Measurements from ENCODE around the gene NELL2. TPM values are rescaled to one million over a fixed set of nuclear protein-coding genes. Genes with fewer than 3 reads are reported as not detected.

The NELL2 gene
- total and polyA plus RNA-seq, 2 donors: 4.5 to 8.4 TPM

DNA sequence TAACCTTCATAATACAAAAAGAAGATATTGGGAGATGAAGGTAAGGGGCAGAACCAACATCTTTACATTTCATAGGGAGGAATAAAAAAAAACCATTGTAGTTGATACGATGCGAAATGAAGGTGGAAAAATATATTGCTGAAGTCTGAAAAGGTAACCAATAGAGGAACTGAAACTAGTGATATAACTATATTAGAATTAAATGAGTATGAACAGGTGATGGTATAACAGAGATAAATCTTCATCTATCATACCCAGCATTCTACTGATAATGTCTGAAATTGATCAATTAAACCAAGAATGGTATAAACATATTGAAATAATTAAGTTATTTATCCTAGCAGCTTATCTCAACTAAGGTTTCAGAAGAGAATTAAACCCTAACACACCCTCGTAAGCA lies 332.1 kb downstream of the NELL2 start:
- H3K27ac ChIP-seq (ENCODE audit: low read depth in 1 of 2, low read length in 1 of 2): no peak overlapping the region
- no peaks in the 10 kb centered on the region for H3K9me3 ChIP-seq (ENCODE audit: control insufficient read depth in 2 of 2, insufficient read depth in 1 of 2, low read length in 1 of 2)
- no peaks in the 10 kb centered on the region for H3K4me1 ChIP-seq (ENCODE audit: control insufficient read depth in 2 of 2, insufficient read depth in 2 of 2, low read length in 2 of 2)
- DNase-seq (ENCODE audit: low read depth in 6 of 9, low spot score in 9 of 9): no peak
- 97% methylated on average over 3 of the region's 3 CpGs for WGBS
- no peaks in the 10 kb centered on the region for H3K36me3 ChIP-seq (ENCODE audit: control insufficient read depth in 2 of 2, insufficient read depth in 2 of 2, low read length in 1 of 2)
- H3K27me3 ChIP-seq (ENCODE audit: control insufficient read depth in 2 of 2, insufficient read depth in 1 of 2, low read length in 1 of 2): no peaks in the 10 kb centered on the region
- no peak overlapping the region for H3K4me3 ChIP-seq (ENCODE audit: low read length in 2 of 2)

DNA sequence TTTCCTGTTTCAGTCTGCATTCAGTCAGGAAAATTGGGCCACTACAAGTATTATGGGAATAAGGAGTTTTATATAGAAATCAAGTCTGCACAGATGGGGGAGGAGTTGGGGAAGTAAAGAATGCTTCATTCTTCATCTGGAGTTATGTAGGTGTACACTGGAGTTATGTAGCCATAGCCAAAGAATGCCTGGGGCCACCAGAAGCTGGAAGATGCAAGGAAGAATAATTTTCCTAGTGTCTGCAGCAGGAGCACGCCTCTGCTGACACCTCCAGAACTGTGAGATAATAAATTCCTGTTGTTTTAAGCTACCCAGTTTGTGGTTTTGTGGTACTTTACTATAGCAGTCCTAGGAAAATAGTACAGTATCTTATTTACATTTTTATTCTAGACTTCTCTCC lies 333.4 kb downstream of the NELL2 start:
- Histone ChIP-seq H3K4me3 (ENCODE audit: low read length in 2 of 2) (no peak overlapping the region), H3K36me3 (ENCODE audit: control insufficient read depth in 2 of 2, insufficient read depth in 2 of 2, low read length in 1 of 2) (no peaks in the 10 kb centered on the region), H3K9me3 (ENCODE audit: control insufficient read depth in 2 of 2, insufficient read depth in 1 of 2, low read length in 1 of 2) (no peaks in the 10 kb centered on the region), H3K27ac (ENCODE audit: low read depth in 1 of 2, low read length in 1 of 2) (no peak overlapping the region), H3K27me3 (ENCODE audit: control insufficient read depth in 2 of 2, insufficient read depth in 1 of 2, low read length in 1 of 2) (no peaks in the 10 kb centered on the region), H3K4me1 (ENCODE audit: control insufficient read depth in 2 of 2, insufficient read depth in 2 of 2, low read length in 2 of 2) (no peaks in the 10 kb centered on the region)
- 53% methylated on average over 1 of the region's 1 CpG for WGBS
- no peak for DNase-seq (ENCODE audit: low read depth in 6 of 9, low spot score in 9 of 9)

DNA sequence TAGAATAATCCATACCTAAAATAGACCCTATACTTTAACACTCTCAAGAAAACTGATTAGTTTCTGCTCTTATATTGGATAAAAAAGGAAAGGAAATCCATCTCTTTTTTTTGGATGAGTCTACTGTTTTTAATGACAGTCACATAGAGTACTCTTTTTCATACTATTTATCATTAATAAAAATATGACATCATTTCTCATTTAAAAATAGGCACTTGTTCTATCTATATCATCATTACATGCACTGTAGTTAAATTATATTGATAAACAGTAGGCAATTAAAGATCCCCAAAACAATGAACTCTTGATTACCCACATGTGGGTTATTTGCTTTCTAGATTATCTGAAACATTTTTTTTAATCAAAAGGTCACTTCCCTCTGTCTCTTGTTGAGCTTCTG lies 338.8 kb downstream of the NELL2 start:
- Histone ChIP-seq H3K4me1 (ENCODE audit: control insufficient read depth in 2 of 2, insufficient read depth in 2 of 2, low read length in 2 of 2) (no peaks in the 10 kb centered on the region), H3K27me3 (ENCODE audit: control insufficient read depth in 2 of 2, insufficient read depth in 1 of 2, low read length in 1 of 2) (no peaks in the 10 kb centered on the region), H3K9me3 (ENCODE audit: control insufficient read depth in 2 of 2, insufficient read depth in 1 of 2, low read length in 1 of 2) (no peaks in the 10 kb centered on the region), H3K4me3 (ENCODE audit: low read length in 2 of 2) (no peak overlapping the region), H3K36me3 (ENCODE audit: control insufficient read depth in 2 of 2, insufficient read depth in 2 of 2, low read length in 1 of 2) (no peaks in the 10 kb centered on the region), H3K27ac (ENCODE audit: low read depth in 1 of 2, low read length in 1 of 2) (no peak overlapping the region)
- DNase-seq (ENCODE audit: low read depth in 6 of 9, low spot score in 9 of 9): no peak

DNA sequence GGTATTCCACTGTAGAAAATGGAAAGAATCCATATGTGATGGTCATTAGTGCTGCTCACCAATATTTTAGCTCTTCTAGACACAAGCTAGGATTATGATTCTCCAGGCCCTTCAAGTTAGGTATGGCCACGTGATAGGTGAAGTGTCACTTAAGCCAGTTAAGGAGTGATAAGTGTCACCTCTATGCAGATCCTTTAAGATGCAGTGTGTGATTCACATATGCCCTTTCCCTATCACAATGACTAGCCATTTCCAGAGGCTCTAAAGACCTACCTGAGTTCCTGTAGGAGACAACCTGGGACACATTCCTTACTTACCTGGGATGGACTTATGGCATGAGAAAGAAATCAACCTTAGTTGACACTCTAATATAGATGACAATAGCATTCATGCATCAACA lies 343.2 kb downstream of the NELL2 start:
- Histone ChIP-seq H3K27ac (ENCODE audit: low read depth in 1 of 2, low read length in 1 of 2) (no peak overlapping the region), H3K4me1 (ENCODE audit: control insufficient read depth in 2 of 2, insufficient read depth in 2 of 2, low read length in 2 of 2) (no peaks in the 10 kb centered on the region), H3K4me3 (ENCODE audit: low read length in 2 of 2) (no peak overlapping the region), H3K27me3 (ENCODE audit: control insufficient read depth in 2 of 2, insufficient read depth in 1 of 2, low read length in 1 of 2) (no peaks in the 10 kb centered on the region), H3K9me3 (ENCODE audit: control insufficient read depth in 2 of 2, insufficient read depth in 1 of 2, low read length in 1 of 2) (no peaks in the 10 kb centered on the region), H3K36me3 (ENCODE audit: control insufficient read depth in 2 of 2, insufficient read depth in 2 of 2, low read length in 1 of 2) (no peaks in the 10 kb centered on the region)
- DNase-seq (ENCODE audit: low read depth in 6 of 9, low spot score in 9 of 9): no peak
- WGBS: 74% methylated on average over 1 of the region's 1 CpG

DNA sequence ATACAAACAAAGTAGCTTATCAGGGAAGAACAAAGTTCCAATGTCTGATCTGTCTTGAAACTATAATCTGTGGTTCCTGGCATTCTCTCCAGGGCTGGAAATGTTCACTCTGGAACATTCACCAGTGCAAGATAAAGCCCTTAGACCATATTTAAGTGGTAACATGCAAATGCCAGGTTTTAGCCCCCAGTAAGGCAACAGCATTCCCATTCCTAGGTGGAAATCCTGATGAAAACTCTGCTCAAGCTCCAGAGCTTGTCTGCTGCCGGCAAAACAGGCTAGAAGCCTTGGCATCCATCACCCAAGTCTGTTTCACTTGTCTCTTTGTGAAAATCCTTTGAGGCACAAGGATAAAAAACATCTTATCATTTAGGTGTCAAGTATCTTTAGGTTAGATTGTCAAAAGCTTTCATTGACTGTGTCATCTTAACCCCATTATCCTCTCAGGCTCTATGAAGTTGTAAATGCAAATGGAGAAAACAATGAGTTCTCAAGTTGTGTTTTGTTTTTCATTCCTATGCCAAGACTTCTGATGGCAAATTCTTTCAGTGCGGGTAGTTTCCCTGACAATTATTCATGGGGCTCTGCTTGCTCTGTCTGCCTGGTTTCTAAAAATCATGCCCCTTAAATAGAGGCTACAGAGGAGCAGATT lies 344.7 kb downstream of the NELL2 start:
- no peaks in the 10 kb centered on the region for H3K36me3 ChIP-seq (ENCODE audit: control insufficient read depth in 2 of 2, insufficient read depth in 2 of 2, low read length in 1 of 2)
- no peak overlapping the region for H3K27ac ChIP-seq (ENCODE audit: low read depth in 1 of 2, low read length in 1 of 2)
- H3K4me3 ChIP-seq (ENCODE audit: low read length in 2 of 2): no peak overlapping the region
- H3K9me3 ChIP-seq (ENCODE audit: control insufficient read depth in 2 of 2, insufficient read depth in 1 of 2, low read length in 1 of 2): no peaks in the 10 kb centered on the region
- H3K27me3 ChIP-seq (ENCODE audit: control insufficient read depth in 2 of 2, insufficient read depth in 1 of 2, low read length in 1 of 2): no peaks in the 10 kb centered on the region
- 65% methylated on average over 2 of the region's 2 CpGs for WGBS
- DNase-seq (ENCODE audit: low read depth in 6 of 9, low spot score in 9 of 9): no peak
- H3K4me1 ChIP-seq (ENCODE audit: control insufficient read depth in 2 of 2, insufficient read depth in 2 of 2, low read length in 2 of 2): no peaks in the 10 kb centered on the region

DNA sequence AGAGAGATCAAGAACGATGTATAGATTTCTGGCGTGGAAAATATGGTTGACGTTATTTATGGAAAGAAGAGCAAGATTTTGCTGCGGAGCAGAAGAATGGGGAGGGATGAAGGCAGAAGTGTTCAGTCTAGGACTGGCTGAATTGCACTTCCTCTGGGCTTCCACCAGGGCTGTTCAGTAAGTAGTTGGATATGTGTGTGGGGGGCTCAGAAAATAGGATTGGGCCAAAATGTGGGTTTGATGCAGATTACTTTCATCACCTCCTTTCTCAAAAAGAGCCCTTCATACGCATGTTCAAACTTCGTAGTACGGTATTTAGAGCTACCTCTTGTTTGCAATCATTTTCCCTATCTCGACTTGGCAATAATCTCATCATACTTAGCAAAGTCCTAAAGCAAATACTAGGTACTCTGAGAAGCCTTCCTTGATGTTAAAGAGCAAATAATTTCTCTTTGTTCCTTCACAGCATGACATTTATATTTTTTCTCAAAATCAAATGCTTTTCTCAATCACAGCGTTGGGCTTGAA lies 349.4 kb downstream of the NELL2 start:
- Histone ChIP-seq H3K36me3 (ENCODE audit: control insufficient read depth in 2 of 2, insufficient read depth in 2 of 2, low read length in 1 of 2) (no peaks in the 10 kb centered on the region), H3K9me3 (ENCODE audit: control insufficient read depth in 2 of 2, insufficient read depth in 1 of 2, low read length in 1 of 2) (no peaks in the 10 kb centered on the region), H3K4me3 (ENCODE audit: low read length in 2 of 2) (no peak overlapping the region), H3K27me3 (ENCODE audit: control insufficient read depth in 2 of 2, insufficient read depth in 1 of 2, low read length in 1 of 2) (no peaks in the 10 kb centered on the region), H3K4me1 (ENCODE audit: control insufficient read depth in 2 of 2, insufficient read depth in 2 of 2, low read length in 2 of 2) (no peaks in the 10 kb centered on the region), H3K27ac (ENCODE audit: low read depth in 1 of 2, low read length in 1 of 2) (no peak overlapping the region)
- DNase-seq (ENCODE audit: low read depth in 6 of 9, low spot score in 9 of 9): no peak
- 96% methylated on average over 9 of the region's 9 CpGs for WGBS

DNA sequence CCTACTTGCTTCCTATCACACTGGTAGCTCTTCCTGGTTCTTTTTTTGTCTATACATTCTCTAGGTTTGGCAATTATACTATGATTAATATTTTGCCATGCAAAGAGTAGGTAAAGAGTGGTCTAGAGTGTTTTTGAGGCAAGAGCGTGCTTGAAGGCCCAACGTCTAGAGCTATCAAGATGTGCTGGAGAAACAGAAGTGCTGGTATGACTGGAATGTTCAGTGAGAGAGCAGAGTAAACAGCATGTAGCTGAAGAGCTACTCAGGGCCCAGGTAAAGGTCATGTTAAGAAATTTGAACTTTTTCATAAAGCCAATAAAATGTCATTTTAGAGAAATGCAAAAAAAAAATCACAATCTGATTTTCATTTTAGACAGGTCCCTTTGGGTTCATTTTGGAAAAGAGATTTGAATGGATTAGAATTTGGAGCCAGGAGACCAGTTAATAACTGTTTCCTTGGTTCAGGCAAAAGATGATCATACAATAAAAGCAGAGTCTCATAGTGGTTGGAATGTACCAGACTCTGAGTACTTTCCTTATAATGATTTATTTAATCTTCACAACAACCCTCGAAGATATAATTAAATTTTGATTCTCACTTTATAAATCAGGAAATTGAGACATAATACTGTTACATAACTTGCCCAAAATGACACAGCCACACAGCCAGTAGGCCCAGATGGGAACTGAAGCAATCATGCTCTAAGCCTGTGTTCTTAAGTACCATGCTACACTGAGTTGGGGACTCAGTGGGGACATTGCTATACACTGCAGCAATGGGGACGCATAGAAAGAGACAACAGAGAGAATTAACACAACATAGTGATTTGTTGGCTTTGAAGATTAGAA lies 350.1 kb downstream of the NELL2 start:
- Histone ChIP-seq H3K27me3 (ENCODE audit: control insufficient read depth in 2 of 2, insufficient read depth in 1 of 2, low read length in 1 of 2) (no peaks in the 10 kb centered on the region), H3K36me3 (ENCODE audit: control insufficient read depth in 2 of 2, insufficient read depth in 2 of 2, low read length in 1 of 2) (no peaks in the 10 kb centered on the region), H3K4me3 (ENCODE audit: low read length in 2 of 2) (no peak overlapping the region), H3K27ac (ENCODE audit: low read depth in 1 of 2, low read length in 1 of 2) (no peak overlapping the region), H3K4me1 (ENCODE audit: control insufficient read depth in 2 of 2, insufficient read depth in 2 of 2, low read length in 2 of 2) (no peaks in the 10 kb centered on the region), H3K9me3 (ENCODE audit: control insufficient read depth in 2 of 2, insufficient read depth in 1 of 2, low read length in 1 of 2) (no peaks in the 10 kb centered on the region)
- DNase-seq (ENCODE audit: low read depth in 6 of 9, low spot score in 9 of 9): no peak
- WGBS: 86% methylated on average over 4 of the region's 4 CpGs

DNA sequence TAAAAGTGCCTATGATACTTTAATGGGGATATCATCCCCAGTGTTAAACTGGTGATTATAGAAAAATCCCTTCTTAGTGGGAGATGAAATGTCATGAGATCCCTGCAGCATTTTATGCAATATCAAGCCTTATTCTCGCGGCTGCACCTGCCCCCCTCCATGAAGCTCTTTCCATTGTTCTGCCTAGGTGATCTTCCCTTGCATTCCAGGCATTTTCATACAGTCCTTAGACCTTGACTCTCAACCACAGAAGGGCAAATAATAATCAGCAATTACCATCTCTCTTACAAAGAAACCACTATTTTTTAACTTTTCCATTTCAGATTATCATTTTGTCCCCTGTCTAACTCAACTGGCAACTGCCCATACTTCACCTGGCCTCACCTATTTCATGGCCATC lies 352.3 kb downstream of the NELL2 start:
- Histone ChIP-seq H3K27me3 (ENCODE audit: control insufficient read depth in 2 of 2, insufficient read depth in 1 of 2, low read length in 1 of 2) (no peaks in the 10 kb centered on the region), H3K36me3 (ENCODE audit: control insufficient read depth in 2 of 2, insufficient read depth in 2 of 2, low read length in 1 of 2) (no peaks in the 10 kb centered on the region), H3K4me1 (ENCODE audit: control insufficient read depth in 2 of 2, insufficient read depth in 2 of 2, low read length in 2 of 2) (no peaks in the 10 kb centered on the region), H3K27ac (ENCODE audit: low read depth in 1 of 2, low read length in 1 of 2) (no peak overlapping the region), H3K9me3 (ENCODE audit: control insufficient read depth in 2 of 2, insufficient read depth in 1 of 2, low read length in 1 of 2) (no peaks in the 10 kb centered on the region), H3K4me3 (ENCODE audit: low read length in 2 of 2) (no peak overlapping the region)
- 94% methylated on average over 2 of the region's 2 CpGs for WGBS
- no peak for DNase-seq (ENCODE audit: low read depth in 6 of 9, low spot score in 9 of 9)

DNA sequence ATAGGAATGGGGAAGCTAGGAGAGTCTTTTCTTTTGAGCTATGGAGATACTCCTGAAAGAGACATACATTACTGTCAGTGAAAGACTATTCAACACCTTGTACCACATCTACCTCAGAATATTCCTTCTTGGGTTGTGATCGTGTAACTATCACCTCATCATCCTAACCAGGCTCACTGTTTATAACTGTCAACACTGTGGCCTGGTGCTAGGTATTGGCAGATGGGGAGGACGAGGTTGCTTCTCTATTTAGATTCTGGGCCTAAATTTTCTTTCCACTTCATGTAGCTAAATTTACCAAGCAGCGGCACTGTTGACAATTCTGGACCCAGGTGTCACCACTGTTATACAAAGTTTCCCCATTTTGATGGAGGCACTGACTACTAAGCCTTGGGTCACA lies 354.4 kb downstream of the NELL2 start:
- Histone ChIP-seq H3K27ac (ENCODE audit: low read depth in 1 of 2, low read length in 1 of 2) (no peak overlapping the region), H3K4me1 (ENCODE audit: control insufficient read depth in 2 of 2, insufficient read depth in 2 of 2, low read length in 2 of 2) (no peaks in the 10 kb centered on the region), H3K9me3 (ENCODE audit: control insufficient read depth in 2 of 2, insufficient read depth in 1 of 2, low read length in 1 of 2) (no peaks in the 10 kb centered on the region), H3K36me3 (ENCODE audit: control insufficient read depth in 2 of 2, insufficient read depth in 2 of 2, low read length in 1 of 2) (no peaks in the 10 kb centered on the region), H3K27me3 (ENCODE audit: control insufficient read depth in 2 of 2, insufficient read depth in 1 of 2, low read length in 1 of 2) (no peaks in the 10 kb centered on the region), H3K4me3 (ENCODE audit: low read length in 2 of 2) (no peak overlapping the region)
- DNase-seq (ENCODE audit: low read depth in 6 of 9, low spot score in 9 of 9): no peak
- WGBS: 97% methylated on average over 3 of the region's 3 CpGs
